Skeletal muscle satellite cell (primary cell): Measurements from ENCODE around the gene ACTG2.

Experiments used
- H3K27me3 ChIP-seq: 2 replicates; pipeline ENCODE4 v1.7.0; 2013; ENCODE audit warnings: low read length; ENCODE audit not compliant: control insufficient read depth, insufficient read depth
- H3K36me3 ChIP-seq: 2 replicates; pipeline ENCODE4 v1.7.0; 2013; ENCODE audit warnings: mild to moderate bottlenecking, control low read depth, low read length; ENCODE audit not compliant: insufficient read depth
- H3K4me1 ChIP-seq: 2 replicates; pipeline ENCODE4 v1.7.0; 2013; ENCODE audit warnings: low read length; ENCODE audit not compliant: control insufficient read depth, insufficient read depth
- H3K4me2 ChIP-seq: 2 replicates; pipeline ENCODE4 v1.7.0; 2013; ENCODE audit warnings: mild to moderate bottlenecking, low read length
- H3K4me3 ChIP-seq: 2 replicates; pipeline ENCODE4 v1.7.0; 2013; ENCODE audit warnings: low read length
- H3K9ac ChIP-seq: 2 replicates; pipeline ENCODE4 v1.7.0; 2013; ENCODE audit warnings: mild to moderate bottlenecking, low read depth, low read length, moderate library complexity
- H3K9me3 ChIP-seq: replicated peaks from 2 replicates; pipeline ENCODE4 v1.7.0; 2013; ENCODE audit warnings: mild to moderate bottlenecking, control low read depth, low read length

ACTG2 gene

GRCh38 chr2:73906847-73907505 lies 14.2 kb downstream of the ACTG2 start:
- Histone ChIP-seq H3K9me3 (no peaks in the 10 kb centered on the region), H3K27me3 (peaks cover 10% of the 10 kb centered on the region), H3K9ac (no peak overlapping the region), H3K4me2 (no peak overlapping the region), H3K4me3 (no peak overlapping the region), H3K4me1 (peaks cover 5% of the 10 kb centered on the region), H3K36me3 (no peaks in the 10 kb centered on the region)

GRCh38 chr2:73907840-73908452 lies 15.1 kb downstream of the ACTG2 start:
- H3K4me2 ChIP-seq, result no peak overlapping the region
- peaks cover 4% of the 10 kb centered on the region for H3K27me3 ChIP-seq
- H3K4me3 ChIP-seq, result no peak overlapping the region
- H3K36me3 ChIP-seq, result no peaks in the 10 kb centered on the region
- H3K9me3 ChIP-seq, result no peaks in the 10 kb centered on the region
- H3K4me1 ChIP-seq, result peaks cover 5% of the 10 kb centered on the region
- H3K9ac ChIP-seq, result no peak overlapping the region

- peaks cover 2% of the 10 kb centered on the region for H3K27me3 ChIP-seq
- peaks cover 5% of the 10 kb centered on the region for H3K4me1 ChIP-seq
- H3K9ac ChIP-seq, result no peak overlapping the region
- H3K9me3 ChIP-seq, result no peaks in the 10 kb centered on the region
- no peak overlapping the region for H3K4me2 ChIP-seq
- no peak overlapping the region for H3K4me3 ChIP-seq
- H3K36me3 ChIP-seq, result no peaks in the 10 kb centered on the region
These were observed 16.2 kb downstream of the ACTG2 start for GRCh38 chr2:73908689-73909652.

GRCh38 chr2:73910873-73911547 lies 18.2 kb downstream of the ACTG2 start:
- H3K36me3 ChIP-seq, result no peaks in the 10 kb centered on the region

GRCh38 chr2:73911548-73912208 lies 18.9 kb downstream of the ACTG2 start:
- no peaks in the 10 kb centered on the region for H3K36me3 ChIP-seq
- peaks cover 6% of the 10 kb centered on the region for H3K27me3 ChIP-seq
- H3K4me3 ChIP-seq, result no peak overlapping the region

More at GRCh38 chr2:73910873-73911547, 18.2 kb downstream of the ACTG2 start:
- Histone ChIP-seq H3K9ac (no peak overlapping the region), H3K4me3 (no peak overlapping the region), H3K27me3 (peaks cover 6% of the 10 kb centered on the region), H3K4me1 (peaks cover 5% of the 10 kb centered on the region), H3K4me2 (no peak overlapping the region), H3K9me3 (no peaks in the 10 kb centered on the region)

GRCh38 chr2:73913414-73914054 lies 20.7 kb downstream of the ACTG2 start:
- Histone ChIP-seq H3K4me2 (no peak overlapping the region), H3K9ac (no peak overlapping the region), H3K9me3 (no peaks in the 10 kb centered on the region), H3K36me3 (no peaks in the 10 kb centered on the region), H3K4me3 (no peak overlapping the region), H3K27me3 (peaks cover 9% of the 10 kb centered on the region), H3K4me1 (no peaks in the 10 kb centered on the region)

More at GRCh38 chr2:73911548-73912208, 18.9 kb downstream of the ACTG2 start:
- no peak overlapping the region for H3K9ac ChIP-seq
- H3K4me2 ChIP-seq, result no peak overlapping the region
- H3K4me1 ChIP-seq, result peaks cover 5% of the 10 kb centered on the region
- H3K9me3 ChIP-seq, result no peaks in the 10 kb centered on the region

- H3K36me3 ChIP-seq, result no peaks in the 10 kb centered on the region
These were observed 21.9 kb downstream of the ACTG2 start for GRCh38 chr2:73914667-73915066.

GRCh38 chr2:73915437-73915993 lies 22.7 kb downstream of the ACTG2 start:
- Histone ChIP-seq H3K36me3 (no peaks in the 10 kb centered on the region), H3K27me3 (peaks cover 21% of the 10 kb centered on the region)

More at GRCh38 chr2:73914667-73915066, 21.9 kb downstream of the ACTG2 start:
- H3K4me1 ChIP-seq, result no peaks in the 10 kb centered on the region
- H3K9ac ChIP-seq, result no peak overlapping the region
- no peak overlapping the region for H3K4me3 ChIP-seq
- H3K4me2 ChIP-seq, result no peak overlapping the region
- H3K27me3 ChIP-seq, result peaks cover 17% of the 10 kb centered on the region
- H3K9me3 ChIP-seq, result no peaks in the 10 kb centered on the region

GRCh38 chr2:73916666-73917065 lies 23.9 kb downstream of the ACTG2 start:
- H3K4me2 ChIP-seq, result no peak overlapping the region
- H3K27me3 ChIP-seq, result peaks cover 32% of the 10 kb centered on the region
- no peaks in the 10 kb centered on the region for H3K9me3 ChIP-seq
- H3K9ac ChIP-seq, result no peak overlapping the region
- no peak overlapping the region for H3K4me3 ChIP-seq
- no peaks in the 10 kb centered on the region for H3K4me1 ChIP-seq
- no peaks in the 10 kb centered on the region for H3K36me3 ChIP-seq

More at GRCh38 chr2:73915437-73915993, 22.7 kb downstream of the ACTG2 start:
- H3K4me1 ChIP-seq, result no peaks in the 10 kb centered on the region
- H3K4me2 ChIP-seq, result no peak overlapping the region
- H3K9ac ChIP-seq, result no peak overlapping the region
- no peaks in the 10 kb centered on the region for H3K9me3 ChIP-seq
- H3K4me3 ChIP-seq, result no peak overlapping the region

- no peak overlapping the region for H3K4me3 ChIP-seq
- no peaks in the 10 kb centered on the region for H3K36me3 ChIP-seq
- H3K27me3 ChIP-seq, result peaks cover 38% of the 10 kb centered on the region
- H3K4me1 ChIP-seq, result no peaks in the 10 kb centered on the region
- H3K9me3 ChIP-seq, result no peaks in the 10 kb centered on the region
- no peak overlapping the region for H3K4me2 ChIP-seq
- no peak overlapping the region for H3K9ac ChIP-seq
These were observed 24.5 kb downstream of the ACTG2 start for GRCh38 chr2:73917296-73917695.
